ENCODE results near the gene ESRRB. TPM values are rescaled to one million over a fixed set of nuclear protein-coding genes. Genes with fewer than 3 reads are reported as not detected.

ESRRB gene
- total RNA-seq, 1 donor from 2014 or later: 0.17 TPM

DNA sequence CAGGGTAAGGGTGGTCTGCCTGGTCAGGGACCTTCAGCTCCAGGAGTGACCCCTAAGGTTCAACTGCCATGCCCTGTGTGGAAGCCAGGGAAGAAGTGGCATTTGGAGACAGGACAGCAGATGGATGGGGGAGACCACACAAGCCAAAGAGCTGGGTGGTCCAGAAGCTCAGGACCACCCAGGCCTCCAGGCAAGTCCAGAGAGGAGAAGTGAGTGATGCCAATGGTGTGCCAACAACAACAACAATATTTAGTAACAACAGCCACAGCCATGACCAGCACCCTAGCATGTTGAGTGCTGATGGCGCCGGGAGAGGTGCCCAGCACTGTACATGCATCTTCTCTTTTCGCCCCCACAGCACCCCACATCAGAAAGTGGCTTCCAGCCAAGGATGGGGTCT lies 113.7 kb downstream of the ESRRB start:
- no peak overlapping the region for H3K4me3 ChIP-seq (ENCODE audit: low read depth, low read length)
- no peak for DNase-seq (ENCODE audit: low read depth)
- TF ChIP-seq, protein P1, sequence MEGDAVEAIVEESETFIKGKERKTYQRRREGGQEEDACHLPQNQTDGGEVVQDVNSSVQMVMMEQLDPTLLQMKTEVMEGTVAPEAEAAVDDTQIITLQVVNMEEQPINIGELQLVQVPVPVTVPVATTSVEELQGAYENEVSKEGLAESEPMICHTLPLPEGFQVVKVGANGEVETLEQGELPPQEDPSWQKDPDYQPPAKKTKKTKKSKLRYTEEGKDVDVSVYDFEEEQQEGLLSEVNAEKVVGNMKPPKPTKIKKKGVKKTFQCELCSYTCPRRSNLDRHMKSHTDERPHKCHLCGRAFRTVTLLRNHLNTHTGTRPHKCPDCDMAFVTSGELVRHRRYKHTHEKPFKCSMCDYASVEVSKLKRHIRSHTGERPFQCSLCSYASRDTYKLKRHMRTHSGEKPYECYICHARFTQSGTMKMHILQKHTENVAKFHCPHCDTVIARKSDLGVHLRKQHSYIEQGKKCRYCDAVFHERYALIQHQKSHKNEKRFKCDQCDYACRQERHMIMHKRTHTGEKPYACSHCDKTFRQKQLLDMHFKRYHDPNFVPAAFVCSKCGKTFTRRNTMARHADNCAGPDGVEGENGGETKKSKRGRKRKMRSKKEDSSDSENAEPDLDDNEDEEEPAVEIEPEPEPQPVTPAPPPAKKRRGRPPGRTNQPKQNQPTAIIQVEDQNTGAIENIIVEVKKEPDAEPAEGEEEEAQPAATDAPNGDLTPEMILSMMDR (conservative IDR thresholded peaks at IDR 0.05; ENCODE audit: low read depth, low read length): no peak

DNA sequence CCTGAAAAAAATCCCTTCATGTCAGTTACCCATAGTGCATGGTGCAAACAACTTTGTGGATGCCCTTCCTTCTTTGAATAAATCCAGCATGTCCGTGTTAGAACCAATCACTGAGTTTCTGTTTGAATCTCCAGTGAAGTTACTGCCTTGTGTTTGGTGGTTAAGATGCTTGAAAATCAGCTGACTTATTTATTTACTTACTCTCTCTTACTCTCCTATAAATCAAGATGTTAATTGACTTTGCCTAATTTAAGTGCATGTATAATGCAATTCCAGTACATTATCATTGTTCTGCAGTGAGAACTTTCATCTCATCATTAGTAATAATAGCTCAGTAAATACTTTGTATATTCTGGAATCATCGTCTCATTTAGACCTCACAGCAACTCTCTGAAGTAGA lies 114.2 kb downstream of the ESRRB start:
- no peak for DNase-seq (ENCODE audit: low read depth)
- TF ChIP-seq, protein P1 (conservative IDR thresholded peaks at IDR 0.05; ENCODE audit: low read depth, low read length): no peak
- no peak overlapping the region for H3K4me3 ChIP-seq (ENCODE audit: low read depth, low read length)

DNA sequence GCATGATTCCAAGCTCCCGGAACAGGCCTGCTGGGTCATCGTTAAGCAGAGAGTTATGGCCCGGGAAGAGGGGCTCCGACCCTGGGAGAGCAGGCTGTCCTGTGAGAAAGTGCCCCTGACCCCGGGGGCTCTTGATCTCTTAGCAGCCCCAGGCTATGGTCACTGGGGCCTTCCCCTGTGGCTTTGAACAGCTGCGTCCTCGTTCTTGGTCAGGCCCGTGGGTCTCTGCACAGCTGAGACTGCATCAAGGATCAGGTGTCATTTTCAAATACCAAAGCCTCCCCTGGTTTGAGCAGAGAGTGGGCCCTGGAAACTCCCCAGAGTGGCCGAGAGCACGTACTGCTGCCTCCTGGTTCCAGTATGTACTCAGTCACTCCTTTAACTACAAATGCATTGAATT lies 114.8 kb downstream of the ESRRB start:
- TF ChIP-seq, protein P1 (conservative IDR thresholded peaks at IDR 0.05; ENCODE audit: low read depth, low read length): no peak
- DNase-seq (ENCODE audit: low read depth): no peak
- no peak overlapping the region for H3K4me3 ChIP-seq (ENCODE audit: low read depth, low read length)

DNA sequence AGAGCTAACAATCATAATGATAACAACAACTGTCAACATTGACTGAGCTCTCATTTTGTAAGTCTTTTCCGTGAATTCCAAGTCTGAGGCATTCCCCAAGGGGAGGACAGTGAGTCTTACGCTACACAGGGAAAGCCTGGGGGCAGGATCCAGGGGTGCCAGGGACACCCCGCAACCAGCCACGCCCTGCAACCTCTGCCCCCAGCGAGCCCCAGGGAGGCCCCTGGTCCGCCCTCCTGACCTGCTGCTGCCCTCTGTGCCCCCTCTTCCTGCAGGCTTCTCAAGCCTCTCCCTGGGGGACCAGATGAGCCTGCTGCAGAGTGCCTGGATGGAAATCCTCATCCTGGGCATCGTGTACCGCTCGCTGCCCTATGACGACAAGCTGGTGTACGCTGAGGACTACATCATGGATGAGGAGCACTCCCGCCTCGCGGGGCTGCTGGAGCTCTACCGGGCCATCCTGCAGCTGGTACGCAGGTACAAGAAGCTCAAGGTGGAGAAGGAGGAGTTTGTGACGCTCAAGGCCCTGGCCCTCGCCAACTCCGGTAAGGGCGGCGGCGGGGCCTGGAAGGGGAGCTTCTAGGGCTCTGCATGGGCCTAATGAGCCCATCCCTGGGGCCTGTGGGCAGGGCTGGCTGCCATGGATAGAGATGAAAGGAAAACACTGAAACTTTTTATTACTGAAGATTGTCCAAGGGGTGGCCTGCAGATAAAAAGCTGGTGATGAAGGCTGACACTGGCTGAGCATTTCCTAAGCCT lies 115.4 kb downstream of the ESRRB start:
- TF ChIP-seq, protein P1 (conservative IDR thresholded peaks at IDR 0.05; ENCODE audit: low read depth, low read length): no peak
- DNase-seq (ENCODE audit: low read depth): no peak

DNA sequence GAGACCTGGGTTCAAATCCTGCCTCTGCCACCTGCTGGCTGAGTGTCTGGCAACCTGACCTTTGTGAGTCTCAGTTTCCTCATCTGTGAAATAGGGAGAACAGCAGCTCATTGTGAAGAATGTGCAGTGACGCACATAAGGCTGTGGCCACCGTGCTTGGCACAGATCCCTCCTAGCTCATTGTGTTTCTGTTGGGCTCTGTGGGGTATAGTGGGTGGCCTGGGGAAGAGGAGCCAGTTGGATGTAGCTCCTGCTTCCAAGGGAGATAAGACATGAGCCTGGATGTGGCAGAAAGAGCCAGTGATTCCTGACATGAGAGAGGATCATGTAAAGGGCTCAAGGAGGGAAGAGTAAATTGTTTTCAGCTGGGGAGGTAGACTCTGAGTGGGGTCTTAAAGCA lies 120.0 kb downstream of the ESRRB start:
- TF ChIP-seq, protein P1 (conservative IDR thresholded peaks at IDR 0.05; ENCODE audit: low read depth, low read length): no peak

More for the DNA sequence above, 115.4 kb downstream of the ESRRB start:
- no peak overlapping the region for H3K4me3 ChIP-seq (ENCODE audit: low read depth, low read length)

DNA sequence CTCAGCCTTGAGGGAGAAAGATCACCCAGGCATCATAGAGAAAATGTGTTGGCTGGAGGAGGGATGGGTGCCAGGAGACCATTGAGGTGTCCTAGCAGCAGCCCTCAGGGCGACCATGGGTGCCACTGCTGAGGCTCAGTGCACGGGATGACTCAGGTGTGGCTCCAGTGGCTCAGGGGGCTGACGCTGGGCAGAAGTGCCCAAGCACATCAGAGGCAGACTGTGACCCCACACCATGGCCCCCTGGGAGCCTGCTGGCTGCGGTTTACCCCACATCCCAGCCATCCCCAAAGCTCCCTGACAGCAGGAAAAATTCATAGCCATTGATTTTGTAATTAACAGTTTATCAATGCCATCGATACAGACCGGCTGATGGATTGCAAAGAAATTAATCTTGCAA lies 120.7 kb downstream of the ESRRB start:
- TF ChIP-seq, protein P1 (conservative IDR thresholded peaks at IDR 0.05; ENCODE audit: low read depth, low read length): no peak

More for the DNA sequence above, 120.0 kb downstream of the ESRRB start:
- DNase-seq (ENCODE audit: low read depth): no peak
- no peak overlapping the region for H3K4me3 ChIP-seq (ENCODE audit: low read depth, low read length)

More for the DNA sequence above, 120.7 kb downstream of the ESRRB start:
- no peak overlapping the region for H3K4me3 ChIP-seq (ENCODE audit: low read depth, low read length)
- no peak for DNase-seq (ENCODE audit: low read depth)
